ENCODE measurements around the gene OR5H14.

OR5H14 gene

DNA sequence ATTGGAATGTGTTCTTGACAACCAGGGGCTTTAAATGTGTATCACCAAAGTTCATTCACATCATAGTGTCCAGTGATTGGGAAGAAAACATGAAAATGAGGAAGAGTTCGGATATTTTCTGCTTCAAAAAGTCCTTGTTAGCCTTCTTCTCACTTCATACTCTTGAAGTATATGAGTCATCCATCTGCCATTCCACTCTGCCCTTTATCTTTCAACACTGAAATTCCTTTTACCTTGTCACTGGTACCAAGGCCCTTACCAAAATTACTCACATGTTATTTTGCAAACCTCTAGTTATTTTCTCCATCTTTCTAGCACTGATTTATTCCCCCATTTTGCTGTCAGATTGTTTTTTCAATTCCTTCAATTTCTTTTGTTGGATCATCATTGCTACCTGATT lies 51.7 kb downstream of the OR5H14 start:
- DNase-seq (ENCODE audit: low spot score): no peak

Data from left forelimb (tissue), 1 donor.